BLaER1 (cell line): Measurements from ENCODE around the gene FCHO2.

Source experiments
- H3K27ac ChIP-seq: shearing (Covaris generic); formaldehyde crosslinking; 2 replicates; pipeline ENCODE4 v1.8.1; 2022
- H3K27me3 ChIP-seq: shearing (Covaris generic); formaldehyde crosslinking; 2 replicates; pipeline ENCODE4 v1.8.1; 2022
- H3K36me3 ChIP-seq: shearing (Covaris generic); formaldehyde crosslinking; 2 replicates; pipeline ENCODE4 v1.8.1; 2022
- H3K4me1 ChIP-seq: shearing (Covaris generic); formaldehyde crosslinking; 2 replicates; pipeline ENCODE4 v1.8.1; 2022
- H3K4me2 ChIP-seq: shearing (Covaris generic); formaldehyde crosslinking; 2 replicates; pipeline ENCODE4 v1.8.1; 2022
- H3K4me3 ChIP-seq: shearing (Covaris generic); formaldehyde crosslinking; 2 replicates; pipeline ENCODE4 v1.8.1; 2022
- H3K9ac ChIP-seq: shearing (Covaris generic); formaldehyde crosslinking; 2 replicates; pipeline ENCODE4 v1.8.1; 2022
- H3K9me3 ChIP-seq: shearing (Covaris generic); formaldehyde crosslinking; 2 replicates; pipeline ENCODE4 v1.8.1; 2022
- H4K20me1 ChIP-seq: shearing (Covaris generic); formaldehyde crosslinking; 2 replicates; pipeline ENCODE4 v1.8.1; 2022
- Cebpa-rat ChIP-seq: shearing (Covaris generic); IDR thresholded peaks from 2 replicates; pipeline ENCODE4 v1.8.1; 2022

FCHO2 gene

GRCh38 chr5:73061593-73061992, 105.8 kb downstream of the FCHO2 start:
- no peak overlapping the region for H3K27ac ChIP-seq
- no peak overlapping the region for H3K9ac ChIP-seq
- no peak for TF ChIP-seq Cebpa-rat
- H3K36me3 ChIP-seq: no peaks in the 10 kb centered on the region
- no peaks in the 10 kb centered on the region for H4K20me1 ChIP-seq
- H3K4me2 ChIP-seq: no peak overlapping the region
- no peaks in the 10 kb centered on the region for H3K9me3 ChIP-seq
- no peaks in the 10 kb centered on the region for H3K27me3 ChIP-seq
- H3K4me3 ChIP-seq: no peak overlapping the region
- H3K4me1 ChIP-seq: no peaks in the 10 kb centered on the region

GRCh38 chr5:73066466-73066865, 110.6 kb downstream of the FCHO2 start:
- Histone ChIP-seq H3K4me1 (no peaks in the 10 kb centered on the region), H3K9ac (no peak overlapping the region), H3K4me2 (no peak overlapping the region), H3K27me3 (no peaks in the 10 kb centered on the region), H3K36me3 (no peaks in the 10 kb centered on the region), H3K4me3 (no peak overlapping the region), H3K9me3 (no peaks in the 10 kb centered on the region), H4K20me1 (no peaks in the 10 kb centered on the region), H3K27ac (no peak overlapping the region)
- no peak for TF ChIP-seq Cebpa-rat

- Histone ChIP-seq H4K20me1 (no peaks in the 10 kb centered on the region), H3K4me1 (no peaks in the 10 kb centered on the region), H3K27me3 (no peaks in the 10 kb centered on the region), H3K9ac (no peak overlapping the region), H3K9me3 (no peaks in the 10 kb centered on the region), H3K4me3 (no peak overlapping the region), H3K27ac (no peak overlapping the region), H3K36me3 (no peaks in the 10 kb centered on the region), H3K4me2 (no peak overlapping the region)
- TF ChIP-seq Cebpa-rat: no peak
Observed at GRCh38 chr5:73067213-73067612, 111.4 kb downstream of the FCHO2 start.

GRCh38 chr5:73081093-73081492, 125.3 kb downstream of the FCHO2 start:
- Histone ChIP-seq H3K4me3 (no peak overlapping the region), H3K9ac (no peak overlapping the region), H3K27ac (no peak overlapping the region), H3K4me2 (no peak overlapping the region), H3K4me1 (no peaks in the 10 kb centered on the region), H3K27me3 (no peaks in the 10 kb centered on the region), H3K9me3 (no peaks in the 10 kb centered on the region), H3K36me3 (no peaks in the 10 kb centered on the region), H4K20me1 (no peaks in the 10 kb centered on the region)
- TF ChIP-seq Cebpa-rat: no peak

GRCh38 chr5:73088026-73088425, 132.2 kb downstream of the FCHO2 start:
- TF ChIP-seq Cebpa-rat: no peak
- Histone ChIP-seq H3K36me3 (no peaks in the 10 kb centered on the region), H3K4me1 (no peaks in the 10 kb centered on the region), H3K9me3 (no peaks in the 10 kb centered on the region), H3K27ac (no peak overlapping the region), H3K27me3 (no peaks in the 10 kb centered on the region), H3K4me2 (no peak overlapping the region), H3K4me3 (no peak overlapping the region), H3K9ac (no peak overlapping the region), H4K20me1 (no peaks in the 10 kb centered on the region)

GRCh38 chr5:73093943-73094342, 138.1 kb downstream of the FCHO2 start:
- Histone ChIP-seq H3K4me3 (no peak overlapping the region), H4K20me1 (no peaks in the 10 kb centered on the region), H3K9ac (no peak overlapping the region), H3K9me3 (peaks cover 14% of the 10 kb centered on the region), H3K27me3 (no peaks in the 10 kb centered on the region), H3K36me3 (no peaks in the 10 kb centered on the region), H3K4me1 (no peaks in the 10 kb centered on the region), H3K4me2 (no peak overlapping the region), H3K27ac (no peak overlapping the region)
- TF ChIP-seq Cebpa-rat: no peak

GRCh38 chr5:73094415-73094814, 138.6 kb downstream of the FCHO2 start:
- Histone ChIP-seq H3K27ac (no peak overlapping the region), H4K20me1 (no peaks in the 10 kb centered on the region), H3K4me2 (no peak overlapping the region), H3K27me3 (no peaks in the 10 kb centered on the region), H3K36me3 (no peaks in the 10 kb centered on the region), H3K4me1 (no peaks in the 10 kb centered on the region), H3K9me3 (peaks cover 14% of the 10 kb centered on the region), H3K4me3 (no peak overlapping the region), H3K9ac (no peak overlapping the region)
- TF ChIP-seq Cebpa-rat: no peak

- no peak overlapping the region for H3K27ac ChIP-seq
- no peaks in the 10 kb centered on the region for H3K27me3 ChIP-seq
- no peaks in the 10 kb centered on the region for H4K20me1 ChIP-seq
- no peak overlapping the region for H3K9ac ChIP-seq
- peaks cover 14% of the 10 kb centered on the region for H3K9me3 ChIP-seq
- H3K4me1 ChIP-seq: no peaks in the 10 kb centered on the region
- H3K36me3 ChIP-seq: no peaks in the 10 kb centered on the region
- H3K4me2 ChIP-seq: no peak overlapping the region
- H3K4me3 ChIP-seq: no peak overlapping the region
- TF ChIP-seq Cebpa-rat: no peak
Observed at GRCh38 chr5:73095564-73096238, 139.9 kb downstream of the FCHO2 start.

GRCh38 chr5:73096239-73096575, 140.4 kb downstream of the FCHO2 start:
- Histone ChIP-seq H3K36me3 (no peaks in the 10 kb centered on the region), H3K4me1 (no peaks in the 10 kb centered on the region), H3K4me2 (no peak overlapping the region), H3K27me3 (no peaks in the 10 kb centered on the region), H3K4me3 (no peak overlapping the region), H3K9me3 (peaks cover 14% of the 10 kb centered on the region), H3K27ac (no peak overlapping the region), H4K20me1 (no peaks in the 10 kb centered on the region), H3K9ac (no peak overlapping the region)
- no peak for TF ChIP-seq Cebpa-rat

GRCh38 chr5:73097740-73098139, 141.9 kb downstream of the FCHO2 start:
- no peak for TF ChIP-seq Cebpa-rat
- H4K20me1 ChIP-seq: no peaks in the 10 kb centered on the region
- no peaks in the 10 kb centered on the region for H3K36me3 ChIP-seq
- no peak overlapping the region for H3K4me2 ChIP-seq
- H3K9ac ChIP-seq: no peak overlapping the region
- H3K27ac ChIP-seq: no peak overlapping the region
- H3K4me1 ChIP-seq: no peaks in the 10 kb centered on the region
- H3K4me3 ChIP-seq: no peak overlapping the region
- H3K9me3 ChIP-seq: peaks cover 14% of the 10 kb centered on the region
- no peaks in the 10 kb centered on the region for H3K27me3 ChIP-seq

GRCh38 chr5:73100109-73100508, 144.3 kb downstream of the FCHO2 start:
- no peak for TF ChIP-seq Cebpa-rat
- Histone ChIP-seq H3K27me3 (no peaks in the 10 kb centered on the region), H3K36me3 (no peaks in the 10 kb centered on the region), H3K4me3 (no peak overlapping the region), H3K4me1 (no peaks in the 10 kb centered on the region), H3K4me2 (no peak overlapping the region), H4K20me1 (no peaks in the 10 kb centered on the region), H3K9me3 (peaks cover 14% of the 10 kb centered on the region), H3K27ac (no peak overlapping the region), H3K9ac (no peak overlapping the region)
